Spinal cord (tissue), 10 donors: ENCODE results near the gene KLHL29. TPM values are rescaled to one million over a fixed set of nuclear protein-coding genes. Genes with fewer than 3 reads are reported as not detected.
A peak's percentile ranks its signal among the peaks of the same experiment; 100 is the strongest.

Source experiments
- DNase-seq, 6 donors: peaks; one replicate each; pipeline versions ENCODE4 v3.0.0 to v3.0.0-alpha.2; 2013 to 2015; ENCODE audit warnings: low spot score in 6 of 6, low read depth in 4 of 6
- H3K27ac ChIP-seq: one replicate; pipeline ENCODE4 v1.5.1; 2013; ENCODE audit warnings: low read depth, low read length, control low read depth
- H3K27me3 ChIP-seq: one replicate; pipeline ENCODE4 v1.6.1; 2013; ENCODE audit warnings: low read length; ENCODE audit not compliant: control insufficient read depth, insufficient read depth
- H3K36me3 ChIP-seq: one replicate; pipeline ENCODE4 v1.6.1; 2013; ENCODE audit warnings: low read length; ENCODE audit not compliant: control insufficient read depth, insufficient read depth
- H3K4me1 ChIP-seq: one replicate; pipeline ENCODE4 v1.6.1; 2013; ENCODE audit warnings: low read length; ENCODE audit not compliant: control insufficient read depth, insufficient read depth
- H3K4me3 ChIP-seq: one replicate; pipeline ENCODE4 v1.5.1; 2013; ENCODE audit warnings: low read depth, low read length, control low read depth
- H3K9me3 ChIP-seq: one replicate; pipeline ENCODE4 v1.6.1; 2013; ENCODE audit warnings: low read length; ENCODE audit not compliant: control insufficient read depth, insufficient read depth
- WGBS: methylation state at CpG from one replicate; pipeline ENCODE4 v1.1.5; 2013; ENCODE audit warnings: missing lambda C conversion rate; ENCODE audit not compliant: insufficient coverage; 5-methylcytosine and 5-hydroxymethylcytosine counted together
- polyA plus RNA-seq, 2 donors: library from polyadenylated mRNA; unstranded; fragments of 120-200 nt; gene quantifications; one replicate each; pipeline ENCODE4 v1.2.1, GENCODE V29; 2013; ENCODE audit not compliant: insufficient read length in 2 of 2
- total RNA-seq, 2 donors: library from RNA; depleted of rRNA in 1 of 2; stranded (reverse); fragments of 120-200 nt in 1 of 2; fragments of >200 nt in 1 of 2; gene quantifications; one replicate each; pipeline versions ENCODE4 v1.2.3 to v1.2.4, GENCODE V29; 2013 to 2014
- donor health status: healthy.

The KLHL29 gene
- total and polyA plus RNA-seq, 4 donors = 8.7 to 19.4 (median 14.0) TPM

DNA sequence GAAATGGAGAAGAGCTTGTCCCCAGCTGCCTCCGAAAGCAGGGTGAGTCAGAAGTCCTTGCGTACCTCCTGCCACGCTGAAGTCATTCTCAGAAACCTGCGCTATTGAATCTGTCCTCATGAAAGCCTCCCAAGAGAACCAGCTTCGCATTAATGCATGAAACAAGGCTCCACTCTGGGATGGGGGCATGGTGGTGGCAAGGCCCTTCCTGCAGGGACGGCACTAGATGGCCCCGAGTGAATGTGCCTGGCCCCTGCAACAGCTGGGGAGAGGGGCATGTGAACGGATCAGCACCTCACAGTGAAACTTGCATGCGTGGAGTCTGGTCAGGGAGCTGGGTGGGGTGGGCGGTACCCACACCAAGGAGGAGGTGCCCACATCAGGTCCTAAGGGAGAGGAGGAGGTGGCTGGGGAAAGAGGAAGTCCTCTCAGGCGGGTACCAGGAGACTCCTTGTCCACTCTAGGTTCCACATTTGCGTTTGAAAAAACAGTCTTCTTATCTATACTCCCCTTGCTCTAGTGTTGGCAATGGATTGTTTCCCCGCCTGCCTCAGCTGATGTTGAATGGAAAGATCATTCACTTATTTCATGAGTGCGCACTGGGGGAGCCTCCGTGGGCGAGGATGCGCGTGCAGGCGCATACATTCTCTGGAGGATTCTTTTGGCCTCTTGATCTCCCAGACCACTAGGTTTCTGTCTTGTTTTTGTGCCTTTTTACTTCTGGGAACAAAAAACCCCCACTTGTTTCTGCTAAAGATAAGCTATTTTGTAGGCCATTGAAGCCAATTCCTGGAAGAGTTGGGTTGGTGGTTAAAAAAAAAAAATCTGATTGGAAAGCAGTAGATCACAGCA is 104.7 kb downstream of the KLHL29 start:
- DNase-seq = no peak
- H3K27me3 ChIP-seq = no peaks in the 10 kb centered on the region
- peaks cover 59% of the 10 kb centered on the region for H3K4me1 ChIP-seq
- H3K27ac ChIP-seq = no peak overlapping the region
- H3K4me3 ChIP-seq = no peak overlapping the region
- H3K9me3 ChIP-seq = no peaks in the 10 kb centered on the region
- H3K36me3 ChIP-seq = peaks cover 5% of the 10 kb centered on the region
- 77% methylated on average over 17 of the region's 19 CpGs for WGBS

DNA sequence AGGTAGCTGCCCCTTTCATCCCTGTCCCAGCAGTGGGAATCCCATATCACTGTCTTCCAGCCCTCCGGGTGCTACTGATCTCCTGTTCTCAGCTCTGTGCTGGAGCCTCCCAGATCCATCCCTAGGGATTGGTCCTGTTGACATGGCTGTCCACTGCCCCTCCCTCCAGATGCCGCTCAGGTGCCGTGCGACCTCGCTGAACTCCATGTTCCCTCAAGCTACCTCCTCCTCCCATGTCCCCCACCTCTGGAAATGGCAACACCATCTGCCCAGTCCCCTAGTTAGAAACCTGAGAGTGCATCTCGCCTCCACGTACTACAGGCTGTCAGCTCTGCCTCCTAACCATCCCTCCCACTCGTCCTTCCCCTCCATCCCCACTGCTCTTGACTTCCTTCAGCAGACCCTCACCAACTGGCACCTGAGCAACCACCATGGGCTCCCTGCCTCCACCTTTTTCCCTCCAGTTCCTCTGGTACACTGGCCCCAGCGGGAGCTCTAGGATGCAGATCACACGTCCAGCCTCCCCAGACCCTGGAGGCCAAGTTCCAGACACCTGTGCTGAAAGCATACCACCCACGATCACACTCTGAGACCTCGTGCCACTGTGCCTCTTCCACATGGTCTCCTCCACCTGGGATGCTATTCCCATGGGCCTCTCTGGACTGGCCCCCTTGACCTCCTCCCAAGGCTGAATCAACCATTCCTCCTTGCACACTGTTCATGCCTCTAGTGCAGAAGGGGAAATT is 106.8 kb downstream of the KLHL29 start:
- no peak for DNase-seq
- H3K36me3 ChIP-seq = peaks cover 7% of the 10 kb centered on the region
- no peak overlapping the region for H3K4me3 ChIP-seq
- 92% methylated on average over 12 of the region's 12 CpGs for WGBS
- no peaks in the 10 kb centered on the region for H3K27me3 ChIP-seq
- H3K4me1 ChIP-seq = peaks cover 58% of the 10 kb centered on the region
- no peaks in the 10 kb centered on the region for H3K9me3 ChIP-seq
- no peak overlapping the region for H3K27ac ChIP-seq

DNA sequence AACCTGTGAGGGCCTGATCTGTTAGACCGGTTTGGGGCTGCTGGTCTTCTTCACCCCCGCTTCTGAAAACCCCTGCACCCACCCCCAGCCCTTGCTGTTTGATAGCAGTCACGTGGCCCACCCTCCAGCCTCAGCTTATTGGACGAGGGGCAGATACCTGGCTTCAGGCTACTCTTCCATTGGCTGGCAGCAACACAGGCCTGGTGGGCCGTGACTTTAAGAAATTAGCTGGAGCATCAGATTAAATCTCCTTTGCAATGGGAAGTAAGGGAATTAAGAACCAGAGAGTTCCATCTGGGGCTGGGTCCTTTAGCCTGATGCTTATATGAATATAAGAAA is 107.3 kb downstream of the KLHL29 start:
- Histone ChIP-seq H3K4me1 (peaks cover 56% of the 10 kb centered on the region), H3K27me3 (no peaks in the 10 kb centered on the region), H3K9me3 (no peaks in the 10 kb centered on the region), H3K27ac (no peak overlapping the region), H3K4me3 (no peak overlapping the region), H3K36me3 (peaks cover 7% of the 10 kb centered on the region)
- DNase-seq = no peak
- WGBS = 66% methylated on average over 5 of the region's 5 CpGs

DNA sequence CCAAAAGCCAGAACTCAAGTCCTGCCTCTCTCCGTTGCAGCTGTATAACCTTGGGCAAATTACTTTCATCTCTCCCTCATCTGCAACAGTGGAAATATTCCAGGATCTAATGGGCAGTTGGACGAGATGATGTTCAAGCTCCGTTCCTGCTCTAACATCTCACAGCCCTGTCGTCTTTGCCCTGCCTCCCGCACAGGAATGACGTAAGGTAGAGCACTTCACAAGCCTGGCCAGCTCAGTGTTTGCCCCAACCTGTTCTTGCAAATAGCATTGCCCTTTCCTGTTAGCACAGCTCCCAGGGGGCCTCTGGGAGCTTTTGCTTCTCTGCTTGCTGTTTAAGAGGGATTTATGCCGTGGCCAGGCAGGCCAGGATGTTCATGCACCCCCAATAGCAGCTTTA is 107.9 kb downstream of the KLHL29 start:
- peak in 1 of 6 donors; percentile 69 for DNase-seq
- WGBS = 65% methylated on average over 6 of the region's 7 CpGs
- peaks cover 7% of the 10 kb centered on the region for H3K36me3 ChIP-seq
- no peak overlapping the region for H3K4me3 ChIP-seq
- H3K27ac ChIP-seq = no peak overlapping the region
- no peaks in the 10 kb centered on the region for H3K27me3 ChIP-seq
- peaks cover 53% of the 10 kb centered on the region for H3K4me1 ChIP-seq
- no peaks in the 10 kb centered on the region for H3K9me3 ChIP-seq

DNA sequence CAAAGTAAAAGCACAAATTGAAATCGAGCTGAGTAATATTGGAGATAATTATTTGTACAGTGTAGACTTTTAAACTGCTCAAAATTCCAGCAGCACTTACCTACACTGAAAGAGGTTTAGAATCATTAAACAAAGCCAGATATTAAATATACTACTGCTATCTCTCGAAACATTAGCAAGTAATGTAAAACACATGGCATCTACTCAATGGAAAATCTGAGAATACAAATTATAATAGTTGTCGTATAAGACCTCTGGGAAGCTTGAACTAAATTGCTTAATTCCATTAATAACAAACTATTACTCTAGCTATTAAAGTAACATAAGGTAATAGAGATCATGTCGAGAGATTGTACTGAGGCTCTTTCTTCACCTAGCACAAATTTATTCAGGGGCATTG is 108.9 kb downstream of the KLHL29 start:
- H3K27me3 ChIP-seq = no peaks in the 10 kb centered on the region
- no peak overlapping the region for H3K27ac ChIP-seq
- H3K9me3 ChIP-seq = no peaks in the 10 kb centered on the region
- H3K36me3 ChIP-seq = peaks cover 7% of the 10 kb centered on the region
- no peak overlapping the region for H3K4me3 ChIP-seq
- no peak for DNase-seq
- no CpG with 5 or more reads among the region's 4 CpGs for WGBS
- H3K4me1 ChIP-seq = peaks cover 46% of the 10 kb centered on the region

DNA sequence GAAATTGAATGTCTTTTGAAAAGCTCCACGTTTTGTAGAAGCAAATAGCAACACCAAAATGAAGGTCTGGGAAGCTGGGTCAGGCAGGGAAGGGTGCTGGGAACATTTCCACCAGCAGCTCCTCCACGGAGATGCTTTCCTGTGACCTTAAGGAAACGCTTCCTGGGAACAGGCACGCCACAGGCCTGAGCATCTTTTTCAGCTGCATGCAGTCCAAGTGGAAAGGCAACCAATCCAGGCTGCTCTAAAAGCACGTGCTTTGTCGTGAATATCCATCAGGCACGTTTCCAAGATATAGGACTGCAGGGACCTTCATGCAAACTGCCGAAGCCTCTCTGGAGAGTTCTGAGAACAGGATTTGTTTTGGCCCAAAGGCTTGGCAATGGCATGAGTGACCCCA is 109.3 kb downstream of the KLHL29 start:
- Histone ChIP-seq H3K4me1 (peaks cover 46% of the 10 kb centered on the region), H3K27ac (no peak overlapping the region), H3K4me3 (no peak overlapping the region), H3K36me3 (peaks cover 7% of the 10 kb centered on the region), H3K27me3 (no peaks in the 10 kb centered on the region), H3K9me3 (no peaks in the 10 kb centered on the region)
- DNase-seq = peak in 2 of 6 donors; percentile 62 to 81
- WGBS = 26% methylated on average over 8 of the region's 8 CpGs

DNA sequence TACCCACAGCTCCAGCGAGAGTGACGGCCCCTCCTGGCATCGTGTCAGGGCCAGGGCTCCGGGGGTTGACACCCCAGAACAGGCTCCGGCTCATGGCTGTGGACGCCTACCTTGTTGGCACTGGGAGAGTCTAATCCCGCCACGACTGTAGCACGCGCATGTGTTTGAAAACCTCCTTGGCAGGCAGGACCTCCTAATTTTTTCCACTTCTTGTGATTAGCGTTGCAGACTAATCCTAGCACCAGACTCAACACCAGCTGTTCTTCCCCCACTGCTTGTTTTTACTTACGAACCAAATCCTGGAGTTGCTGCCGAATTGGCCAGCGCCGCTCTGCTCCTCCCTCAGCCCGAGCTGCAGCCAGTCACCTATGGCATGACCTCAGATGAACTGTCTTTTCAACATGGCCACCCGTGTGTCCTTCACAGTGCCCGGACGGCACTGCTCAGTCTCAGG is 110.7 kb downstream of the KLHL29 start:
- peaks cover 43% of the 10 kb centered on the region for H3K4me1 ChIP-seq
- H3K9me3 ChIP-seq = no peaks in the 10 kb centered on the region
- DNase-seq = peak in 1 of 6 donors; percentile 88
- no peaks in the 10 kb centered on the region for H3K27me3 ChIP-seq
- no peak overlapping the region for H3K27ac ChIP-seq
- H3K36me3 ChIP-seq = peaks cover 7% of the 10 kb centered on the region
- H3K4me3 ChIP-seq = no peak overlapping the region
- WGBS = 82% methylated on average over 19 of the region's 19 CpGs

DNA sequence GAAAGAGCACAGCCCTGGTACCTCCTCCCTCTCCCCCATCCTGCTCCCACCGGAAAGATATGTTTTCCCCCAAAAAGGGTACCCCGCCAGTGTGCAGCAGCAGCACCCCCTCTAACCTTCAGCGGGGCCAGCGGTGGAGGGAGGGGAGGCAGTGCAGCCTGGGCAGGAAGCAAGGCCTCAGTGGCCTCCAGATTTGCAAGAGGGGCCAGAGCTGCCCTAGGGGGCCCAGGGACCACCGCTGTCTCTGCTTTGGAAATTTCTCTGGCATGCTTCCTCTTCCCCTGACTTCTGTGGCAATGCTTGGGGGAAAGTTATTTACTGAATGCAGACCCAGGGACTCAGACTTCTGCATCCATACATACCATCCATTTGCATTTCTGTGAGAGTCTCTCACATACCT is 111.5 kb downstream of the KLHL29 start:
- Histone ChIP-seq H3K4me1 (peaks cover 47% of the 10 kb centered on the region), H3K36me3 (peaks cover 7% of the 10 kb centered on the region), H3K27me3 (no peaks in the 10 kb centered on the region), H3K4me3 (no peak overlapping the region), H3K9me3 (no peaks in the 10 kb centered on the region), H3K27ac (no peak overlapping the region)
- 87% methylated on average over 3 of the region's 5 CpGs for WGBS
- DNase-seq = no peak

DNA sequence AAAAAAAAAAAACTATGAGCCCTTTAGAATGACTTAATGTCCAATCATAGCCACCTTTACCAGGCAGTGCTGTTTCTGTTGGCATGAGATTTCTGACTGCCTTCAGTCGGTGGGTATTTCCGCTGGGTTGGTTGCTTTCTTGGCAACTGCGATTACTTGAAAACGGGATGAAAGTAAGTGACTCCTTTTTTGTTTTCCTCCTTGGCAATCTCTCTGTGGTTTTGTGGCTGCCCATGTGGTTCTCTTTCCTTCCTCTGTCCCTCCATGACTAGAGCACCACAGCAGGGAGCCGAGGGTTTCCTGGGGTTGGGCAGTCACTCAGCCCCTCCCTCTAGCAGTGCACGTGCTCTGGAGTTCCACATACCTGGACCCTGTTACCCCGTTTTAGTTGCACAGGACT is 112.1 kb downstream of the KLHL29 start:
- DNase-seq = peak in 1 of 6 donors; percentile 58
- WGBS = 33% methylated on average over 5 of the region's 7 CpGs
- Histone ChIP-seq H3K27ac (no peak overlapping the region), H3K9me3 (no peaks in the 10 kb centered on the region), H3K36me3 (peaks cover 2% of the 10 kb centered on the region), H3K4me3 (no peak overlapping the region), H3K4me1 (peaks cover 47% of the 10 kb centered on the region), H3K27me3 (no peaks in the 10 kb centered on the region)
